ENCODE results near the gene LRMDA.

The LRMDA gene

GRCh38 chr10:76209135-76209534 is 777.7 kb downstream of the LRMDA start:
- peak; percentile 44 for DNase-seq (ENCODE audit: low spot score)

- DNase-seq (ENCODE audit: low spot score), result no peak
Observed at GRCh38 chr10:76210211-76210610, 778.8 kb downstream of the LRMDA start.

- DNase-seq (ENCODE audit: low spot score), result no peak
Observed at GRCh38 chr10:76211691-76212090, 780.3 kb downstream of the LRMDA start.

- DNase-seq (ENCODE audit: low spot score), result no peak
Observed at GRCh38 chr10:76213876-76214275, 782.5 kb downstream of the LRMDA start.

GRCh38 chr10:76218035-76218434 is 786.6 kb downstream of the LRMDA start:
- no peak for DNase-seq (ENCODE audit: low spot score)

- DNase-seq (ENCODE audit: low spot score), result no peak
Observed at GRCh38 chr10:76229341-76229740, 797.9 kb downstream of the LRMDA start.

- no peak for DNase-seq (ENCODE audit: low spot score)
Observed at GRCh38 chr10:76230921-76231285, 799.5 kb downstream of the LRMDA start.

GRCh38 chr10:76231286-76231934 is 800.0 kb downstream of the LRMDA start:
- DNase-seq (ENCODE audit: low spot score), result no peak

- DNase-seq (ENCODE audit: low spot score), result no peak
Observed at GRCh38 chr10:76234499-76235226, 803.2 kb downstream of the LRMDA start.

- DNase-seq (ENCODE audit: low spot score), result no peak
Observed at GRCh38 chr10:76236356-76236755, 804.9 kb downstream of the LRMDA start.

GRCh38 chr10:76242956-76243355 is 811.5 kb downstream of the LRMDA start:
- no peak for DNase-seq (ENCODE audit: low spot score)

GRCh38 chr10:76244061-76244686 is 812.8 kb downstream of the LRMDA start:
- DNase-seq (ENCODE audit: low spot score), result no peak

- no peak for DNase-seq (ENCODE audit: low spot score)
Observed at GRCh38 chr10:76245951-76246495, 814.6 kb downstream of the LRMDA start.

GRCh38 chr10:76248649-76249200 is 817.3 kb downstream of the LRMDA start:
- no peak for DNase-seq (ENCODE audit: low spot score)

GRCh38 chr10:76251841-76252671 is 820.6 kb downstream of the LRMDA start:
- peak; percentile 83 for DNase-seq (ENCODE audit: low spot score)

- no peak for DNase-seq (ENCODE audit: low spot score)
Observed at GRCh38 chr10:76252733-76253132, 821.3 kb downstream of the LRMDA start.

GRCh38 chr10:76255241-76255640 is 823.8 kb downstream of the LRMDA start:
- DNase-seq (ENCODE audit: low spot score), result no peak

GRCh38 chr10:76257816-76258215 is 826.4 kb downstream of the LRMDA start:
- no peak for DNase-seq (ENCODE audit: low spot score)

GRCh38 chr10:76265441-76266113 is 834.2 kb downstream of the LRMDA start:
- DNase-seq (ENCODE audit: low spot score), result no peak

- no peak for DNase-seq (ENCODE audit: low spot score)
Observed at GRCh38 chr10:76268530-76268929, 837.1 kb downstream of the LRMDA start.

- DNase-seq (ENCODE audit: low spot score), result no peak
Observed at GRCh38 chr10:76268954-76269353, 837.5 kb downstream of the LRMDA start.

Measured in AG20443 (cell line).